Body of pancreas (tissue), 4 donors: ENCODE data around the gene TUBGCP6. TPM values are rescaled to one million over a fixed set of nuclear protein-coding genes. Genes with fewer than 3 reads are reported as not detected.

ENCODE experiments used
- ATAC-seq: fragments of 150-250 bp; one replicate; pipeline ENCODE4 v1.9.1; 2016
- DNase-seq, 4 donors: peaks; one replicate each; pipeline ENCODE4 v3.0.0-alpha.2; 2019
- H3K27ac ChIP-seq, 4 donors: fragments of 200-600 bp; sonication (generic); 1 replicate in 3 of 4; 2 replicates in 1 of 4; pipeline versions ENCODE4 v1.5.1 to v1.6.1; 2016 to 2019; ENCODE audit warnings: mild to moderate bottlenecking in 1 of 4, mixed read lengths in 1 of 4, moderate library complexity in 1 of 4
- H3K27me3 ChIP-seq, 2 donors: fragments of 200-600 bp; sonication (generic); one replicate each; pipeline ENCODE4 v1.6.0; 2016; ENCODE audit warnings: mild to moderate bottlenecking in 1 of 2
- H3K36me3 ChIP-seq, 2 donors: fragments of 200-600 bp; sonication (generic); replicated peaks in 1 of 2; 2 replicates each; pipeline ENCODE4 v1.5.1; 2016; ENCODE audit warnings: low read depth in 2 of 2; ENCODE audit not compliant: insufficient read depth in 1 of 2
- H3K4me1 ChIP-seq: fragments of 200-600 bp; sonication (generic); one replicate; pipeline ENCODE4 v1.6.0; 2016
- H3K4me3 ChIP-seq, 2 donors: fragments of 200-600 bp; sonication (generic); 1 replicate in 1 of 2; 2 replicates in 1 of 2; pipeline ENCODE4 v1.5.1; 2016 to 2019
- H3K9me3 ChIP-seq, 3 donors: fragments of 200-600 bp; sonication (generic); 1 replicate in 2 of 3; 2 replicates in 1 of 3; pipeline ENCODE4 v1.5.1; 2016
- CTCF ChIP-seq, 7 experiments: fragments of 450-650 bp in 4 of 7; fragments of 200-600 bp in 3 of 7; sonication (generic) in 3 of 7; IDR thresholded peaks; one replicate each; pipeline ENCODE4 v1.5.1; 2016 to 2019; ENCODE audit warnings: antibody characterized with exemption in 7 of 7
- POLR2A ChIP-seq, 3 donors: fragments of 450-650 bp; IDR thresholded peaks; one replicate each; pipeline ENCODE4 v1.6.1; 2016; ENCODE audit warnings: antibody characterized with exemption in 3 of 3, mild to moderate bottlenecking in 2 of 3
- WGBS, 2 donors: methylation state at CpG; one replicate each; pipeline ENCODE4 v1.1.5; 2017; 5-methylcytosine and 5-hydroxymethylcytosine counted together
- intact Hi-C: fragments of 100-400 bp; cut with DNase I; formaldehyde crosslinking; loops from one replicate; pipeline ENCODE4 v1.15.1; 2023
- total RNA-seq, 2 donors: library from RNA; depleted of rRNA; stranded (reverse); fragments of >200 nt; gene quantifications; one replicate each; pipeline ENCODE4 v1.1.0, GENCODE V29; 2016

The TUBGCP6 gene
- total RNA-seq, 2 donors from 2014 or later, result 61.2 to 121 TPM

GRCh38 chr22:50190182-50190940, 54.5 kb downstream of the TUBGCP6 start:
- no peaks in the 10 kb centered on the region for H3K36me3 ChIP-seq
- TF ChIP-seq CTCF (IDR thresholded peaks at IDR 0.05) (peak in 6 of 7 experiments; percentile 10 to 42 (median 34)), POLR2A (IDR thresholded peaks at IDR 0.05) (peak; percentile 68 to 75 (median 71))
- DNase-seq (peak; percentile 84 to 91 (median 88)), ATAC-seq (peak; percentile 71)
- peak overlapping the region in 1 of 2 donors; percentile 0 for H3K4me3 ChIP-seq
- 5% methylated on average over 43 of the region's 43 CpGs; no CpG with 5 or more reads in 1 of the 2 donors for WGBS, 2 donors
- H3K4me1 ChIP-seq, result peaks cover 75% of the 10 kb centered on the region
- H3K27ac ChIP-seq, result peak overlapping the region; percentile 78 to 88 (median 85)
- no peaks in the 10 kb centered on the region for H3K9me3 ChIP-seq
- no peaks in the 10 kb centered on the region for H3K27me3 ChIP-seq
- intact Hi-C loops, result no loop called here

GRCh38 chr22:50189849-50190181, 55.0 kb downstream of the TUBGCP6 start:
- TF ChIP-seq POLR2A (IDR thresholded peaks at IDR 0.05), result no peak
- no peak for TF ChIP-seq CTCF (IDR thresholded peaks at IDR 0.05)
- intact Hi-C loops, result no loop called here
- H3K4me3 ChIP-seq, result no peak overlapping the region
- no peaks in the 10 kb centered on the region for H3K9me3 ChIP-seq
- peaks cover 79% of the 10 kb centered on the region for H3K4me1 ChIP-seq
- DNase-seq, result no peak
- no peak for ATAC-seq
- no peaks in the 10 kb centered on the region for H3K27me3 ChIP-seq
- no peaks in the 10 kb centered on the region for H3K36me3 ChIP-seq
- WGBS, 2 donors, result 23% methylated on average over 4 of the region's 4 CpGs; no CpG with 5 or more reads in 1 of the 2 donors
- H3K27ac ChIP-seq, result peak overlapping the region; percentile 78 to 88 (median 85)

GRCh38 chr22:50189184-50189848, 55.5 kb downstream of the TUBGCP6 start:
- intact Hi-C loops, result no loop called here
- 43 to 54% methylated on average over 8 to 20 of the region's 20 CpGs for WGBS, 2 donors

GRCh38 chr22:50188356-50188755, 56.5 kb downstream of the TUBGCP6 start:
- intact Hi-C loops, result no loop called here
- DNase-seq (peak in 1 of 4 donors; percentile 12), ATAC-seq (no peak)
- no peaks in the 10 kb centered on the region for H3K27me3 ChIP-seq
- peak overlapping the region in 1 of 4 donors; percentile 78 for H3K27ac ChIP-seq
- no peak overlapping the region for H3K4me3 ChIP-seq
- 93 to 94% methylated on average over 11 of the region's 11 CpGs for WGBS, 2 donors
- H3K4me1 ChIP-seq, result peaks cover 84% of the 10 kb centered on the region
- H3K36me3 ChIP-seq, result no peaks in the 10 kb centered on the region
- H3K9me3 ChIP-seq, result no peaks in the 10 kb centered on the region
- no peak for TF ChIP-seq CTCF (IDR thresholded peaks at IDR 0.05)
- TF ChIP-seq POLR2A (IDR thresholded peaks at IDR 0.05), result no peak

More at GRCh38 chr22:50189184-50189848, 55.5 kb downstream of the TUBGCP6 start:
- H3K4me3 ChIP-seq, result no peak overlapping the region
- H3K9me3 ChIP-seq, result no peaks in the 10 kb centered on the region
- no peak for TF ChIP-seq CTCF (IDR thresholded peaks at IDR 0.05)
- TF ChIP-seq POLR2A (IDR thresholded peaks at IDR 0.05), result no peak
- peaks cover 84% of the 10 kb centered on the region for H3K4me1 ChIP-seq
- peak overlapping the region; percentile 78 to 88 (median 85) for H3K27ac ChIP-seq
- H3K36me3 ChIP-seq, result no peaks in the 10 kb centered on the region
- no peaks in the 10 kb centered on the region for H3K27me3 ChIP-seq
- ATAC-seq, result no peak
- peak; percentile 78 to 91 (median 84) for DNase-seq
